Activated CD8-positive, alpha-beta memory T cell treated with anti-CD3 and anti-CD28 coated beads for 4 hours (primary cell): Measurements from ENCODE around the gene MT2A.
"Not testable (repeated sequence)": the region's sequence is repeated elsewhere in the genome, so short reads cannot be mapped to it uniquely, and the experiment has no call there.

Experiments used
- DNase-seq, 2 donors: peaks; one replicate each; pipeline ENCODE4 v3.0.0-alpha.2; 2020; ENCODE audit warnings: low read depth in 2 of 2

The MT2A gene

DNA sequence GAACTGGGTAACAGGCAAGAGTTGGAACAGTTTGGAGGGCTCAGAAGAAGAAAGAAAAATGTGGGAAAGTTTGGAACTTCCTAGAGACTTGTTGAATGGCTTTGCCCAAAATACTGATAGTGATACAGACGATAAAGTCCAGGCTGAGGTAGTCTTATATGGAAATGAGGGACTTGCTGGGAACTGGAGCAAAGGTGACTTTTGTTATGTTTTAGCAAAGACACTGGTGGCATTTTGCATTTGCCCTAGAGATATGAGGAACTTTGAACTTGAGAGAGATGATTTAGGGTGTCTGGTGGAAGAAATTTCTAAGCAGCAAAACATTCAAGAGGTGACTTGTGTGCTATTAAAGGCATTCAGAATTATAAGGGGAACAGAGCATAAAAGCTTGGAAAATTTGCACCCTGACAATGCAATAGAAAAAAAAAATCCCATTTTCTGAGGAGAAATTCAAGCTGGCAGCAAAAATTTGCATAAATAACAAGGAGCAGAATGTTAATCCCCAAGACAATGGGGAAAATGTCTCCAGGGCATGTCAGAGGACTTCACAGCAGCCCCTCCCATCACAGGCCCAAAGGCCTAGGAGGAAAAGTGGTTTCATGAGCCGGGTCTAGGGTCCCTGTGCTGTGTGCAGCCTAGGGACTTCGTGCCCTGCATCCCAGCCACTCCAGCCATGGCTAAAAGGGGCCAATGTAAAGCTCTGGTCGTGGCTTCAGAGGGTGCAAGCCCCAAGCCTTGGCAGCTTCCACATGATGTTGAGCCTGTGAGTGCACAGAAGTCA is 13.5 kb downstream of the MT2A start:
- DNase-seq: not testable (repeated sequence)

DNA sequence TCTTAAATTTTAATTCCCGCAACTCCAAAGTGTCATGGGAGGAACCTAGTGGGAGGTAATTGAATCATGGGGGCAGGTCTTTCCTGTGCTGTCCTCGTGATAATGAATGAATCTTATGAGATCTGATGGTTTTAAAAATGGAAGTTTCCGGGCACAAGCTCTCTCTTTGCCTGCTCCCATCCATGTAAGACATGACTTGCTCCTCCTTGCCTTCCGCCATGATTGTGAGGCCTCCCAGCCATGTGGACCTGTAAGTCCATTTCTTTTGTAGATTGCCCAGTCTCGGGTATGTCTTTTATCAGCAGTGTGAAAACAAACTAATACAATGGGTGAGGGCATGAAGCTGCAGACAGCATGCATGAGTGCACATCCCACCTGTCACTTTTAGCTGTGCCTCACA is 14.8 kb downstream of the MT2A start:
- DNase-seq: not testable (repeated sequence)

DNA sequence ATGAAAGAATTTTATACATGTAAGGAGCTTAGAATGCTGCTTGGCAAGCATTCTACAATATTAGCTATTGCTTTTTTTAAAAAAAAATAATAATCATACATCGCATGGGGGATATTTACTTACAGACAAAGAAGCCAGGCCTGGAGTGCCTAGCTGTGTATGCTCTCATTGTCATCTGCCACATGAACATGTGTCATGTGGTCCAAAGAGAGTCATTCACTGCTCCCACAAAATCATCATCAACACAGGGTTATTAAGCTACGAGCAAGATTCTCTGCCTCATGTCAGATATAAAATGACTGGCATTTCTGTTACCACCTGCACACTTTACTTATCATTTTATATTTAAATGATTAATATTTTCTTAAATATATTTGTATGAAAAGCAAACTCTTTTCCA is 15.3 kb downstream of the MT2A start:
- no peak for DNase-seq

DNA sequence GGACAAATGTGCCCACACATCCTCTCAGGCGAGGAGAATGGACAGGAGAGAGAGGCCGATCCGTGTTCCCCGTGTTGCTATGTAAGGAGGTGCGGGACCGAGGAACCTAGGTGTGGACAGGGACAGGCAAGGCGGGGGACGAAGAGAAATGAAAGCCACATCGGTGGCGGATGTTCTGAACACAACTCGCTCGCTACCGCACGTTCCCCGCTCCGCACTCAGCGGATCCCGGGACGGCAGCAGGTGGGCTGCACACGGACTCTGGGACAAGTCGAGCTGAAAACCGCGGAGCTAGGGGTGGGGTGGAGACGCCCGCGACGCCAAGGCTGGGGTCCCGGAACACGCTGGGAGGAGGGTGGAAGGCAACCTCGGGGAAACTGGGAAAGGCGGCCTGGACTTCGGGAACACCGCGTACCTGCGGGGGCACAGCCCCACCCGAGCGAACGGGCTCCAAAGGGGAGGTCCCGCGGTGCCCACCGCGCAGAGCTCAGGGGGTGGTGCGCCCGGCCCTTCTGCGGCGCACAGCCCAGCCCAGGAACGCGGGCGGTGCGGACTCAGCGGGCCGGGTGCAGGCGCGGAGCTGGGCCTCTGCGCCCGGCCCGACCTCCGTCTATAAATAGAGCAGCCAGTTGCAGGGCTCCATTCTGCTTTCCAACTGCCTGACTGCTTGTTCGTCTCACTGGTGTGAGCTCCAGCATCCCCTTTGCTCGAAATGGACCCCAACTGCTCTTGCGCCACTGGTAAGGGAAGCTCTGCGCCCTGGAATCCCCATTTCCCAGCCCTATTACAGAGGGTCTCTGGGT is 17.0 kb downstream of the MT2A start, which contains the start of gene MT1E:
MT1E (plus strand) TSS at position 642 of the 803 bp plus-strand sequence; CDS start at position 713, 71 bp downstream.
- DNase-seq: no peak

DNA sequence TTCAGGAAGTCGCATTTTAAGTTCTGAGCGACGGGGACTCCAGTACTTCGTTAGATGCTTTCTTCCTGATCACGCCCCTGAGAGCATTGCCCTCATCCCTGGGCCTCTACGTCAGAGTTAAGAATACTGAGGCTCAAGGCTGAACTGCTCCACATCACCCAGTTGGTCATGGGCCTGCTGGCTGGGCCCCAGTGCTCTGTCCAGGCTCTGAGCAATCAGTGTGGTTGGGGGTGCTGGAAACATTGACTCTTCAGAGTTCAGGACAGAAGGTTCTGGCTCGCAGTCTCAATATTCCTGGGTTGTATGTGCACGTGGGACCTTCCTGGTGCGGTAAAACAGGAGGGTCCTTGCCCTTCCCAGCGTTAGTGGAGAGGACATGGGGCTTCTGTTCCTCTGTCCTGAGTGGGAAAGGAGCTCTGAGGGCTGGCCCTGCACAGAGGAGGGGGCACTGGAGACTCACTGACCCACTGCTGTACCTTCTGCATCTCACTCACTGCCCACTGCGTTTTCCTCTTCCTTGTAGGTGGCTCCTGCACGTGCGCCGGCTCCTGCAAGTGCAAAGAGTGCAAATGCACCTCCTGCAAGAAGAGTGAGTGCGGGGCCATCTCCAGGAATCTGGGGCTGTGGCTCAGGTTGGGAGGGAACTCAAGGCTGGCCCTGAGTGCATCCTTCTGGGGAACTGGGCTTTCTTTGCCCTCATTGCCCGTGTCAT is 17.7 kb downstream of the MT2A start:
- no peak for DNase-seq

DNA sequence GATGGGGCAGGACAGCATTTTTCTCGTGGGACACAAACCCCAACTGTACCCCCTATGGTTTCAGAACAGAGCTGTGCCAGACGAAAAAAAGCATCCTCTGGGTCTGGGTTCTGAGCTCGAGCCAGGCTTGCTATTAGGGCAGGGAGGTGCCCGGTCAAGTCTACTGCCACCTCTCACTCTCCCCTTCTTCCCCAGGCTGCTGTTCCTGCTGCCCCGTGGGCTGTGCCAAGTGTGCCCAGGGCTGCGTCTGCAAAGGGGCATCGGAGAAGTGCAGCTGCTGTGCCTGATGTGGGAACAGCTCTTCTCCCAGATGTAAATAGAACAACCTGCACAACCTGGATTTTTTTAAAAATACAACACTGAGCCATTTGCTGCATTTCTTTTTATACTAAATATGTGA is 18.3 kb downstream of the MT2A start:
- no peak for DNase-seq

DNA sequence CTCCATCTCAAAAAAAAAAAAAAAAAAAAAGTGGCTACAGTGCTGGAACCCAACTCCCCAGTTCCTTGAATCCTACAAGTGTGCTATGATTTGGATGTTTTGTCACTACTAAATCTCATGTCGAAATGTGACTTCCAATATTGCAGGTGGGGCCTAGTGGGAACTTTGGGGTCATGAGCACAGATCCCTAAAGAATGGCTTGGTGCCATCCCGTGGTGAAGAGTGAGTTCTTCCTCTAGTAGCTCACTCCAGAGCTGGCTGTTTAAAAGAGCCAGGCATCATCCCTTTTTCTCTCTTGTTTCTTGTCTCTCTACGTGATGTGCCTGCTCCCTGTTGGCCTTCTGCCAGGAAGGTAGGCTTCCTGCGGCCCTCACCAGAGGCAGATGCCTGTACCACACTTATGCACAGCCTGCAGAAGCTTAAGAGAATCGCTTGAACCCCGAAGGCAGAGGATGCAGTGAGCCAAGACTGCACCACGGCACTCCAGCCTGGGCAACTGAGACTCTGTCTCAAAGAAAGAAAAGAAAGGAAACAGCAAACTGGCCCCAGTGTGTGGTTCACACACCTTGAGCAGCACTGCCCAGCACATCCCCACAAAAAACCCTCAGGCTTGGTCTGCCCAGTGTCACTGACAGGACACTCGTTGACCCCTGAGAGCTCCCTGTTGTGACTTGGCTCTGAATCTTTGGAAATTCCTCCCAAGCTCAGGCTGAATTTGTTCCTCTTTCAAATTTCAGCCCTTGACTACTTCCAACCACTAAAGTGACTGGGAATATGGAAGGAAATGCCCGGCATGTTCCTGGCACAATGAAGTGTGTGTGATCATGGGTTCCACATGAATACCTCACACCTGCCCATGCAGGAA is 20.3 kb downstream of the MT2A start:
- no peak for DNase-seq

DNA sequence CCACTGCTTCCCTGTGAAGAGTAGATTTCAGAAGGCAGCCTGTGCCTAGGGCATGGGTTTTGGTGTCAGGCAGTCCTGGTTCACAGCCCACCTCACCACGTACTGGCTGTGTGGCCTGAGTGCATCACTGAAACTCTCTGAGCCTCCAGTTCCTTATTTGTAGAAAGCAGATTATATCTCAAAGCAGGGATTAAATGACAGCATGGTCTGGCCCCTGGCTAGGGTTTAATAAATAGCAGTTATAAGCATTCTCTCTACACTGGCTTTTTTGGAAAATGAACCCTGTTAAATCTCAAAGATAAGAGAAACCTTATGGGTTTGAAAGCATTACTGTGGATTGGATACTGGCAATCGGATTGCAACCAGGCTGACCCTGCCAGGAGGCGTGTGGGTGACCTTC is 21.1 kb downstream of the MT2A start:
- DNase-seq: no peak

DNA sequence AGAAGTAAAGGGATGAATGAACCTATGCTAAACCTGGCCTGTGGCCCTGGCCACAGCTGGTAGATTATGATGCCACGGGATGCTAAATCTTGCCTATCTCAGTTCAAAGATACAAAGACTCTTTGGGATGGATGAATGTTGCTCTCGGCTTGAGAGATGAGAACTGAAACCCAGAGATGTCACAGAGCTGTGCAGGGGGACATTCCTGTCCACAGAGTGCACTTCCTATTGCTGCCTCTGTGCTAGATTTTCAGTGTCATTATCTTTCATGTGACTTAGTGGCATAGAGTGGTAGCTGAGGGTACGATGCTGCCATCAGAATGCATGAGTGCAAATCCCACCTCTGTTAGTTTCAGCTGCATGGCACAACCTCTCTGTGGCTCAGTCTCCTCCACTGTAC is 21.8 kb downstream of the MT2A start:
- no peak for DNase-seq

DNA sequence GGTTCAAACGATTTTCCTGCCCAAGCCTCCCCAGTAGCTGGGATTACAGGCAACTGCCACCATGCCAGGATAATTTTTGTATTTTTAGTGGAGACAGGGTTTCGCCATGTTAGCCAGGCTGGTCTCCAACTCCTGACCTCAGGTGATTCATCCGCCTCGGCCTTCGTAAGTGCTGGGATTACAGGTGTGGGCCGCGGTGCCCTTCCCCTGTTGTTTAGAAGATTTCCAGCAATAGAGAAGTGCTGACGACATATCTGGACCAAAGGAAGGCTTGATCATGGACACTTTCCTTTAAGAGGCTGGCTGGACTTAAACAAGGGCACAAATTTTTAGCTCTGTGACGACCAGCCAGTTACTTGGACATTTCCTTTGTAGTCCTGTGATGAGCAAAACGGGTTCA is 22.8 kb downstream of the MT2A start:
- no peak for DNase-seq

DNA sequence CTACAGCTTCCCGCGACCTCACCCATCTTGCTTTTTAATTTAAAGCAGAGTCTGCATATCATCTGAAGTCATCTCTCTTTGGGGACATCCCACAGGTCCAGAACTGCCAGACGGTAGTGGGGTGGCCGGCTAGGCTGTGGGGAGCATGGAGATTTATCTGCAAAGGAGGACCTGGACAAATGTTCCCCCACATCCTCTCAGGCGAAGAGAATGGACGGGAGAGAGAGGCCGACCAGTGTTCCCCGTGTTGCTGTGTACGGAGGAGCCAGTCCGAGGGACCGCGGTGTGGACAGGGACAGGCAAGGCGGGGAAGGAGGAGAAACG is 23.4 kb downstream of the MT2A start:
- no peak for DNase-seq

DNA sequence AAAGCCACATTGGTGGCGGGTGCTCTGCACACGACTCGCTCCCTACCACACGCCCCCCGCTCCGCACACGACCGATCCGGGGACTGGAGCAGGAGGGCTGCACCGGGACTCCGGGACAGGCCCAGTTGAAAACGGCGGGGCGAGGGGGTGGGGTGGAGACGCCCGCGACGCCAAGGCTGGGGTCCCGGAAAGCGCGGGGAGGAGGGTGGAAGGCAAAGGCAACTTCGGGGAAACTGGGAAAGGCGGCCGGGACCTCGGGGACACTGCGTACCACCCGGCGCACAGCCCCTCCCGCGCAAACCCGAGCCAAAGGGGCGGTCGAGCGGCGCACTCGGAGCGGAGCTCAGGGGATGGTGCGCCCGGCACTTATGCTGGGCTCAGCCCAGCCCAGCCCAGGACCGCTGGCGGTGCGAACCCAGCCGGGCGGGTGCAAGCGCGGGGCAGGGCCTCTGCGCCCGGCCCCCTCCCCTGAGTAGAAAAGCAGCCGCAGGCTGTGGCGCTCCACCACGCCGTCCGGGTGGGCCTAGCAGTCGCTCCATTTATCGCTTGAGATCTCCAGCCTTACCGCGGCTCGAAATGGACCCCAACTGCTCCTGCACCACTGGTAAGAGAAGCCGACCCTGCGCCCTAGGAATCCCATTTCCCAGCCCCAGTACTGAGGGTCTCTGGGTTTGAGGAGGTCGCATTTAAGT is 23.9 kb downstream of the MT2A start, which contains the start of gene MT1M:
MT1M (plus strand) TSS at position 504 of the 692 bp plus-strand sequence; CDS start at position 577, 73 bp downstream.
- no peak for DNase-seq

DNA sequence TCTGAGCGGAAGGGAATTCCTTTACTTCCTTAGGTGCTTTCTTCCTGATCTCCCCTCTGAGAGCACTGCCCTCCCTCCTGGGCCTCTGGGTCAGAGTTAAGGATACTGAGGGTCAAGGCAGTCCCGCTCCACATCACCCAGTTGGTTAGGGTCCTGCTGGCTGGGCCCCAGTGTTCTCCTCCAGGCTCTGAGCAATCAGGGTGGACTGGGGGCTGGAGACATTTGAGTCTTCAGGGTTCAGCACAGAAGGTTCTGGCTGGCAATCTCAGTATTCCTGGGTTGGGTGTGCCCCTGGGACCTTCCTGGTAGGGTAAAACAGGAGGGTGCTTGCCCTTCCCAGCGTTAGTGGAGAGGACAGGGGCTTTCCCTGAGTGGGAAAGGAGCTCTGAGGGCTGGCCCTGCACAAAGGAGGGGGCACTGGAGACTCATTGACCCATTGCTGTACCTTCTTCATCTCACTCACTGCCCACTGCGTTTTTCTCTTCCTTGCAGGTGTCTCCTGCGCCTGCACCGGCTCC is 24.5 kb downstream of the MT2A start:
- no peak for DNase-seq

DNA sequence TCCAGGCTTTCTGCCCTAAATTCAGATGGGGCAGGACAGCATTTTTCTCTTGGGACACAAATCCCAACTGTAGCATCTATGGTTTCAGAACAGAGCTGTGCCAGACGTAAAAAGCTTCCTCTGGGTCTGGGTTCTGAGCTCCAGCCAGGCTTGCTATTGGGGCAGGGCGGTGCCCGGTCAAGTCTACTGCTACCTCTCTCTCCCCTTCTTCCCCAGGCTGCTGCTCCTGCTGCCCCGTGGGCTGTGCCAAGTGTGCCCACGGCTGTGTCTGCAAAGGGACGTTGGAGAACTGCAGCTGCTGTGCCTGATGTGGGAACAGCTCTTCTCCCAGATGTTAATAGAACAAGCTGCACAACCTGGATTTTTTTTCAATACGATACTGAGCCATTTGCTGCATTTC is 25.2 kb downstream of the MT2A start:
- no peak for DNase-seq

DNA sequence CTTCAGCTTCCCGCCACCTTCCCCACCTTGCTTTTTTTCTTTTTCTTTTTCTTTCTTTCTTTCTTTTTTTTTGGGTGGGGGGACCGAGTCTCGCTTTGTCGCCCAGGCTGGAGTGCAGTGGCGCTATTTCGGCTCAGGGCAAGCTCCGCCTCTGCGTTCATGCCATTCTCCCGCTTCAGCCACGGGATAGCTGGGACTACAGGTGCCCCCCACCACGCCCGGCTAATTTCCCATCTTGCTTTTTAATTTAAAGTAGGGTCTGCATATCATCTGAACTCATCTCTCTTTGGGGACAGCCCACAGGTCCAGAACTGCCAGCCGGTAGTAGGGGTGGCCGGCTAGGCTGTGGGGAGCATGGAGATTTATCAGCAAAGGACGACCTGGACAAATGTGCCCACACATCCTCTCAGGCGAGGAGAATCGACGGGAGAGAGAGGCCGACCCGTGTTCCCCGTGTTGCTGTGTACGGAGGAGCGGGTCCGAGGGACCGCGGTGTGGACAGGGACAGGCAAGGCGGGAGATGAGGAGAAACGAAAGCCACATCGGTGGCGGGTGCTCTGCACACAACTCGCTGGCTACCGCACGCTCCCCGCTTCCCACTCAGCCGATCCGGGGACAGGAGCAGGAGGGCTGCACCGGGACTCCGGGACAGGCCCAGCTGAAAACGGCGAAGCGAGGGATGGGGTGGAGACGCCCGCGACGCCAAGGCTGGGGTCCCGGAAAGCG is 26.5 kb downstream of the MT2A start:
- no peak for DNase-seq

DNA sequence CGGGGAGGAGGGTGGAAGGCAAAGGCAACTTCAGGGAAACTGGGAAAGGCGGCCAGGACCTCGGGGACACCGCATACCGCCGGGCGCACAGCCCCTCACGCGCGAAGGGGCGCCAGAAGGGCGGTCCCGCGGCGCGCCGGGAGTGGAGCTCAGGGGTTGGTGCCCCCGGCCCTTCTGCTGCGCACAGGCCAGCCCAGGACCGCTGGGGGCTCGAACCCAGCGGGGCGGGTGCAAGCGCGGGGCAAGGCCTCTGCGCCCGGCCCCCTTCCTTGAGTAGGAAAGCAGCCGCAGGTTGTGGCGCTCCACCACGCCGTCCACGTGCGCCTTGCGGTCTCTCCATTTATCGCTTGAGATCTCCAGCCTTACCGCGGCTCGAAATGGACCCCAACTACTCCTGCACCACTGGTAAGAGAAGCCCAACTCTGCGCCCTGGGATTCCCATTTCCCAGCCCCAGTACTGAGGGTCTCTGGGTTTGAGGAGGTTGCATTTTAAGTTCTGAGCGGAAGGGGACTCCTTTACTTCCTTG is 27.1 kb downstream of the MT2A start:
- DNase-seq: no peak

DNA sequence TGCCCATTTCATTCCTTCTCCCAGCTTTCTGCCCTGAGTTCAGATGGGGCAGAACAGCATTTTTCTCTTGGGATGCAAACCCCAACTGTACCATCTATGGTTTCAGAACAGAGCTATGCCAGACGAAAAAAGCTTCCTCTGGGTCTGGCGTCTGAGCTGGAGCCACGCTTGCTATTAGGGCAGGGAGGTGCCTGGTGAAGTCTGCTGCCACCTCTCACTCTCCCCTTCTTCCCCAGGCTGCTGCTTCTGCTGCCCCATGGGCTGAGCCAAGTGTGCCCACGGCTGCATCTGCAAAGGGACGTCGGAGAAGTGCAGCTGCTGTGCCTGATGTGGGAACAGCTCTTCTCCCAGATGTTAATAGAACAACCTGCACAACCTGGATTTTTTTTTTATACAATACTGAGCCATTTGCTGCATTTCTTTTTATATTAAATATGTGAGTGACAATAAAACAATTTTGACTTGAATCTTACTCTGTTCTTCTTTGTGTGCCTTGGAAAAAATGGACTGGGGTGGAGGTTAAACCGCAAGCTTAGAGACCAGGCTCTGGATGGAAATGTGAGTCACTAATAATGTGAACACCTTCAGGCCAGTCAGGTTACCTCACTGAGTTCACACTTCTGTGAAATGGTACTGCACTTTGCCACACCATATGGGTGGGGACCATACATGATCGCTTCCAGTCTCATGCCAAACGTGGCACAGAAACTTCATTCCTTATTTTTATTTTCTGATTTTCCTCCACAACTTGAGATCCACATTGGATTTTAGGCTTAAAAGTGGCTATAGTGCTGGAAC is 28.4 kb downstream of the MT2A start:
- no peak for DNase-seq

DNA sequence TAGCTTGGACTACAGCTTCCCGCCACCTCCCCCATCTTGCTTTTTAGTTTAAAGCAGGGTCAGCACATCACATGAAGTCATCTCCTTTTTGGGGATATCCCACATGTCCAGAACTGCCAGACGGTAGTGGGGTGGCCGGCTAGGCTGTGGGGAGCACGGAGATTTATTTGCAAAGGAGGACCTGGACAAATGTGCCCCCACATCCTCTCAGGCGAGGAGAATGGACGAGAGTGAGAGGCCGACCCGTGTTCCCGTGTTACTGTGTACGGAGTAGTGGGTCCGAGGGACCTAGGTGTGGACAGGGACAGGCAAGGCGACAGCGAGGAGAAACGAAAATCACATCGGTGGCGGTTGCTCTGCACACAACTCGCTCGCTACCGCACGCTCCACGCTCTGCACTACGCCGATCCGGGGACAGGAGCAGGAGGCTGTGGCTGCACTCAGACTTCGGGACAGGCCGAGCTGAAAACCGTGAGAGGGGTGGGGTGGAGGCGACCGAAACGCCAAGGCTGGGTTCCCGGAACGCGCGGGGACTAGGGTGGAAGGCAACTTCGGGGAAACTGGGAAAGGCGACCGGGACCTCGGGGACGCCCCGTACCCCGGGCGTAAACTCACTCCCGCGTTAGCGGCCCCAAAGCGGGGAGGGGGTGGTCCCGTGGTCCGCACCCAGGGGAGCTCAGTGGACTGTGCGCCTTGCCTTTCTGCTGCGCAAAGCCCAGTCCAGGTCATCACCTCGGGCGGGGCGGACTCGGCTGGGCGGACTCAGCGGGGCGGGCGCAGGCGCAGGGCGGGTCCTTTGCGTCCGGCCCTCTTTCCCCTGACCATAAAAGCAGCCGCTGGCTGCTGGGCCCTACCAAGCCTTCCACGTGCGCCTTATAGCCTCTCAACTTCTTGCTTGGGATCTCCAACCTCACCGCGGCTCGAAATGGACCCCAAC is 29.7 kb downstream of the MT2A start, which contains the start of gene MT1A:
MT1A (plus strand) TSS at position 853 of the 937 bp plus-strand sequence; CDS start at position 926, 73 bp downstream.
- DNase-seq: no peak
